Measurements from ENCODE around the gene KIFBP.
"Not testable (repeated sequence)": the region's sequence is repeated elsewhere in the genome, so short reads cannot be mapped to it uniquely, and the experiment has no call there.

The KIFBP gene

DNA sequence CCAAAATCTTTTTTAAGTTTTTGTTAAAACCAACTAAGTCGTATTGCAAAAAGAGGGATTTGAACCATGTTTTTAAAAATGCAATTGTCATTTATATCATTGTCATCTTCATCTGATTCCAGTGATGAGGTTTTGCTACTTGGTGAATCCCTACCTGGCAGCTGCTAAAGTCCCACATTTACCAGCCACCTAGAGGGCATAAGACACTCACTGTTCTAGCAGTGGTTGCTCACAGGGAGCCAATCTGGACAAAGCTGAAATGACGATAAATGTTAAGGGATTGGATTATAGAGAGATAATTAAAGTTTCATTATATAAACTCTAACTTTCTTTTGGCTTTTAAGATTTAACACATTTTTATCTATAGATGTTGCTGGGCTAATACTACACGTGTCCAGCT, 18.7 kb downstream of the KIFBP start:
- TF ChIP-seq POLR2A (IDR thresholded peaks at IDR 0.05; ENCODE audit: low read depth, low read length) (no peak), POLR2AphosphoS5 (IDR thresholded peaks at IDR 0.05; ENCODE audit: low read depth, low read length) (no peak), TAF1 (IDR thresholded peaks at IDR 0.05; ENCODE audit: borderline replicate concordance, low read depth, low read length) (no peak)
- no peak for DNase-seq (ENCODE audit: insufficient read length)
- no peak for FAIRE-seq

DNA sequence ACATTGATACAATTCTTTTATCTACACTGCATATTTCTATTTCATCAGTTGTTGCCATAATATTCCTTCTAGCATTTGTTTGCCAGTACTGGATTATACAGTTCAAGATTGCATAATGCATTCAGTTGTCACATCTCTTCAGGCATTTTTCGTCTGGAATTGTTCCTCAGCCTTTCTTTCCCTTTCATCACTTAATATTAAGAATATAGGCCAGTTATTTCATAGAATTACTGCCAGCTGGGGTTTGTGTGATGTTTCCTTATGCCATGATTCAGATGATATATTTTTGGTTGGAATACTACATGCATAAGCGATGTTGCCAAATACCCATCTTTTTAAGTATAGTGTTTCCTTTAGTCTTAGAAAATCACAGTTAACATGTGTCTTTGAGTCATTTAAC, 20.8 kb downstream of the KIFBP start:
- no peak for FAIRE-seq
- TF ChIP-seq TAF1 (IDR thresholded peaks at IDR 0.05; ENCODE audit: borderline replicate concordance, low read depth, low read length) (no peak), POLR2AphosphoS5 (IDR thresholded peaks at IDR 0.05; ENCODE audit: low read depth, low read length) (no peak), POLR2A (IDR thresholded peaks at IDR 0.05; ENCODE audit: low read depth, low read length) (no peak)
- DNase-seq (ENCODE audit: insufficient read length), result no peak

DNA sequence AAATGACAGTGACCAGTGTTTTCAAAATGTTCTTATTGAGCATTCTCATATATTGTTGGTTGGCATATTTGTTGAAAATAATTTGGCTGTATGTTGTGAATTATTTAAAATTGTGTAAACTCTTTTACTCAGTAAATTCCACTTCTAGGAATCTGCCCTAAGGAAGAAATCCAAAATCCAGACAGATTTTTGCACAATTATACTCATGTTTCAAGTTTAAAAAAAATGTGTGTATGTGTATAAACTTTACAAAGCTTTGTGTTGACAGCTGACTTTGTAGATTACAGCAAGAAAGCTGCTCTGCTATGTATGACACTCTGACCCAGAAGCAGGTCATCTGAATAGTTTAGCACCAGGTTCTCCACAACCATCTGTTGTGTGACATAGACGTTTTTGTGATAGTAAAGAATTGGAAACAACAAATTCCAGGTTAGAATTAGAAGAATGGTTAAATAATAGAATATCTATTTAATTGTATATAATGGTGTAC, 21.6 kb downstream of the KIFBP start:
- DNase-seq (ENCODE audit: insufficient read length) (no peak), FAIRE-seq (no peak)
- TF ChIP-seq POLR2A (IDR thresholded peaks at IDR 0.05; ENCODE audit: low read depth, low read length) (no peak), TAF1 (IDR thresholded peaks at IDR 0.05; ENCODE audit: borderline replicate concordance, low read depth, low read length) (no peak), POLR2AphosphoS5 (IDR thresholded peaks at IDR 0.05; ENCODE audit: low read depth, low read length) (no peak)

DNA sequence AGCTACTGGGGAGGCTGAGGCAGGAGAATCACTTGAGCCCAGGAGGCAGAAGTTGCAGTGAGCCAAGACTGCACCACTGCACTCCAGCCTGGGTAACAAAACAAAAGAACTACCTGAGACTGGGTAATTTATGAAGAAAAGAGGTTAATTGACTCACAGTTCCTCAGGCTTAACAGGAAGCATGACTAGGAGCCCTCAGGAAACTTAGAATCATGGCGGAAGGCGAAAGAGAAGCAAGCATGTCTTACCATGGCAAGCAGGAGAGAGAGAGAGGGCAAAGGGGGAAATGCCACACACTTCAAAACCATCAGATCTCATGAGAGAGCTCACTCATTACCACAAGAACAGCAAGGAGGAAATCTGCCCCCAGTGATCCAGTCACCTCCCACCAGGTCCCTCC, 24.2 kb downstream of the KIFBP start:
- DNase-seq (ENCODE audit: insufficient read length); FAIRE-seq: not testable (repeated sequence)

DNA sequence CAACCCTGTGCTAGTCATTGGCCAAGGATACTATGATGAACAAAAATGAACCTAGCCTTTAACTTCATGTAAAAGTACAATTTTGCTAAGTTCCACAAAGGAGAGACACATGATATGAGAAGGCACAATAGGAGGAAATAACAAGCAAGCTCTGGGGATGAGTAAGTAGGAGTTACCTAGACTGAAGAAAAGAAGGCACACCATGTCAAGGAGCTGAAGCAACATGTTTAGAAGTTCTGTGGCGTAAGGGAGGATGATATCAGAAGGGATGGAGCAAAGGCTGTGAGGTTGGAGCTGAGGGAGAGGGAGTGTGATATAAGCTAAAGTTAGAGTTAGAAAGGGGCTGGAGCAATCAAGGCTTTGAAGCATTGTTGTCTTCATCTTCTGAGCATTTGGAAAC, 25.6 kb downstream of the KIFBP start:
- FAIRE-seq (no peak), DNase-seq (ENCODE audit: insufficient read length) (no peak)
- no peak for TF ChIP-seq POLR2AphosphoS5 (IDR thresholded peaks at IDR 0.05; ENCODE audit: low read depth, low read length)
- TF ChIP-seq POLR2A (IDR thresholded peaks at IDR 0.05; ENCODE audit: low read depth, low read length), result no peak
- TF ChIP-seq TAF1 (IDR thresholded peaks at IDR 0.05; ENCODE audit: borderline replicate concordance, low read depth, low read length), result no peak

DNA sequence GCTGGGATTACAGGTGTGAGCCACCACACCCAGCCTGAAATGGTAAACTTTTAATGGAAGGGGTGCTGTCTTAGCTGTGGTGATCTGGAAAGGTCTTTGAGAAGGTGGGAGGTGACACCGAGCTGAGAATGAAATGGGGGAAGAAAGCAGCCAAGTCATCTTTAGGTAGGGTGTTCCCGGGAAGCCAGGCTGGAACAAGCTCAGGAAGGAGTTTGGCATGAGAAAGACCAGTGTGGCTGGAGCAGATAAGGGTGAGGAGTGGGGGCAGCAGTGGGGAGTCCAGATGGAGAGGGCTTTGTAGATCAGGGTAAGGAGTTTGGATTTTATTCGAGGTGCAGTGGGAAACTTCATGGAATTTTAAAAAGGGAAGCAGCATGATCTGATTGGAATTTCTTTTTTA, 30.0 kb downstream of the KIFBP start:
- DNase-seq (ENCODE audit: insufficient read length) (no peak), FAIRE-seq (no peak)
- no peak for TF ChIP-seq TAF1 (IDR thresholded peaks at IDR 0.05; ENCODE audit: borderline replicate concordance, low read depth, low read length)
- no peak for TF ChIP-seq POLR2AphosphoS5 (IDR thresholded peaks at IDR 0.05; ENCODE audit: low read depth, low read length)
- TF ChIP-seq POLR2A (IDR thresholded peaks at IDR 0.05; ENCODE audit: low read depth, low read length), result no peak

DNA sequence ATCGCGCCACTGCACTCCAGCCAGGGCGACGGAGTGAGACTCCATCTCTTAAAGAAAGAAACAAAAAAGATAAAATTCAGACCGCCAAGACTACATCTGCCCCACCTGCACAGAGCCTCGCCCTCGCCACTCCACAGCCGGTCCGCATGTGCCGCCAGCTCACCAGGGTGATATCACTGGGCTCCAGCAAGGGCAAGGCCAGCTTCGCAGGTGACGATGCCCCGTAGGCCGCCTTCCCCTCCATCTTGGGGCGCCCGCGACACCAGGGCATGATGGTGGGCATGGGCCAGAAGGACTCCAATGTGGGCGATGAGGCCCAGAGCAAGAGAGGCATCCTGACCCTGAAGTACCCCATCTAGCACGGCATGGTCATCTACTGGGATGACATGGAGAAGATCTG, 34.0 kb downstream of the KIFBP start:
- no peak for DNase-seq (ENCODE audit: insufficient read length)
- no peak for FAIRE-seq
- TF ChIP-seq POLR2A (IDR thresholded peaks at IDR 0.05; ENCODE audit: low read depth, low read length), result no peak
- no peak for TF ChIP-seq POLR2AphosphoS5 (IDR thresholded peaks at IDR 0.05; ENCODE audit: low read depth, low read length)
- TF ChIP-seq TAF1 (IDR thresholded peaks at IDR 0.05; ENCODE audit: borderline replicate concordance, low read depth, low read length), result no peak

DNA sequence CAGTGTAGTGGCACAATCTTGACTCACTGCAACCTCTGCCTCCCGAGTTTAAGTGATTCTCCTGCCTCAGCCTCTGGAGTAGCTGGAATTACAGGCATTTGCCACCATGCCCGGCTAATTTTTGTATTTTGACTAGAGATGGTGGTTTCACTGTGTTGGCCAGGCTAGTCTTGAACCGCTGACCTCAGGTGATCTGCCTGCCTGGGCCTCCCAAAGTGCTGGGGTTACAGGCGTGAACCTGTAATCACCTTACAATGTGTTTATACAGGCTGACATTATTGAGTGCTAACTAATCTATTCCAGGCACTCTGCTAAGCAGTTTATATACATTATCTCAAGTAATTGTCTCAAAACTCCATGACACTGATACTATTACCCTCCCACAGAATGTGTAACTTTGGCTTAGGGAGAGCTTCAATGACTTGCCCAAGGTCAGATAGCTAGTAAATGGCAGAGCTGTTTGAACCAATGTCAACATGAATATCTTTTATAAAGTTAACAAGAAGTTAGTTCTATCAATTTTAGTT, 36.8 kb downstream of the KIFBP start:
- DNase-seq (ENCODE audit: insufficient read length) (no peak), FAIRE-seq (no peak)
- TF ChIP-seq POLR2AphosphoS5 (IDR thresholded peaks at IDR 0.05; ENCODE audit: low read depth, low read length) (no peak), TAF1 (IDR thresholded peaks at IDR 0.05; ENCODE audit: borderline replicate concordance, low read depth, low read length) (no peak), POLR2A (IDR thresholded peaks at IDR 0.05; ENCODE audit: low read depth, low read length) (no peak)

DNA sequence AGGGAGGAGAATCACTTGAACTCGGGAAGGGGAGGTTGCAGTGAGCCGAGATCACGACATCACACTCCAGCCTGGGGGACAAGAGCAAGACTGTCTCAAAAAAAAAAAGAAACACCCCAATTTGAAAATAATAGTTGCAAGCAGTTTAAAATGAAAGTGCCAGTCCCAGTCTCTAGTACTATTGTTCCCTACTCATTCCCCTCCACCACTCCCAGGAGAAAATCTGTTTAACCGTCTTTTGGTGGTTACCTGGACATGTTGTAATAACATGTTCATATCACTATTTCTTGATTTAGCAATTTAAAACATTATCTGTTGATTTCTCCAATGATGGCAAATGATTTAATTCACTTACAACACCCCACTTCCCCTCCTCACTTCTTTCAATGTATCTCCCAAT, 44.7 kb downstream of the KIFBP start:
- FAIRE-seq, result no peak
- no peak for DNase-seq (ENCODE audit: insufficient read length)

DNA sequence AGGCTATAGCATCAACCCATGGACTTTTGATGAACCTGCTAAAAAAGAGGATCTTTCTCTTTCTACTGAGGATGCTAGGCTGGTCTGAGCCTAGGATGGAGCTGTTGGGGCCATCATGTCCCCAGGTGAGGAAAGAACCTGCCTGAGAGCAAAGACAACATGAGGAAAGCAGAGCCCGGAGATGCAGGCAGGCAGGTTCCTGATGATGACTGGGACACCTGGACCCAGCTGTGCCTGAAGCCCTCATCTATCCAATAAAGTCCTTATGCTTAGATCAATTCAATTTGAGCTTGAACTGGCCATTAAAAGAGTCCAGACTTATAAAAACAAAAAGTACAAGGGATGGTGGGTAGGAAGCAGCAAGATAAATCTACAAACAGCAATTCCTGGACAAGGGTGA, 48.9 kb downstream of the KIFBP start:
- no peak for TF ChIP-seq POLR2A (IDR thresholded peaks at IDR 0.05; ENCODE audit: low read depth, low read length)
- no peak for TF ChIP-seq POLR2AphosphoS5 (IDR thresholded peaks at IDR 0.05; ENCODE audit: low read depth, low read length)
- no peak for TF ChIP-seq TAF1 (IDR thresholded peaks at IDR 0.05; ENCODE audit: borderline replicate concordance, low read depth, low read length)
- no peak for FAIRE-seq

More for the DNA sequence above, 44.7 kb downstream of the KIFBP start:
- TF ChIP-seq TAF1 (IDR thresholded peaks at IDR 0.05; ENCODE audit: borderline replicate concordance, low read depth, low read length), result no peak
- no peak for TF ChIP-seq POLR2AphosphoS5 (IDR thresholded peaks at IDR 0.05; ENCODE audit: low read depth, low read length)
- TF ChIP-seq POLR2A (IDR thresholded peaks at IDR 0.05; ENCODE audit: low read depth, low read length), result no peak

DNA sequence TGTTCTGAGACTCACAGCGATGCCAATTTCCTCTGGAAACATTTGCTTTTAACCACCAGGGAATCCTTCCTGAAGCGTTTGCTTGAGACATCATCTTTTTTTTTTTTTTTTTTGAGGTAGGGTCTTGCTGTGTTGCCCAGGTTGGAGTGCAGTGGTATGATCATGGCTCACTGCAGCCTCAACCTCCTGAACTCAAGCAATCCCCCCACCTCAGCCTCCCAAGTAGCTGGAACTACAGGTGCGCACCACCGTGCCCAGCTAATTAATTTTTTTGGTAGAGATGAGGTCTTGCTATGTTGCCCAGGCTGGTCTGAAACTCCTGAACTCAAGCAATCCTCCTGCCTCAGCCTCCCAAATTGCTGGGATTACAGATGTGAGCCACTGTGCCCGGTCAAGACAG, 52.3 kb downstream of the KIFBP start:
- not testable (repeated sequence) for FAIRE-seq; DNase-seq (ENCODE audit: insufficient read length)

More for the DNA sequence above, 48.9 kb downstream of the KIFBP start:
- no peak for DNase-seq (ENCODE audit: insufficient read length)

DNA sequence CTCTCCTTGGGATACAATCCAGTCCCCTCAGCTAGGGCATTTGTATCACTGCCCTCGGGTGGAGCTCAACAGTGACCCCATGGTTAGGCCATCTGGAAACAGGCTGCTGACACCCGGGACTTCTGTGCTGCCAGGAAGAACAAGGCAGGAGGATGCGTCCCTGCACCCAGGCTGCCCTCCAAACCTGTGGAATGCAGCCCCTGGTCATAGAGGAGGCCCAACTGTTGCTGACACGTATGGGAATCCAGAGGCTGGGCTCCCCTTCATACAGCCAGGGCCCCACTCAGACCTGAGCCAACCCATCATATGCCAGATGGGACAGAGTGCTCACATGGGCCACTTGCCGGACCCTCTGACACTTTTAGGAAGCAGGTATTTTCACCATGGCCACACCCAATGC, 53.8 kb downstream of the KIFBP start:
- FAIRE-seq, result no peak
- TF ChIP-seq POLR2A (IDR thresholded peaks at IDR 0.05; ENCODE audit: low read depth, low read length) (no peak), TAF1 (IDR thresholded peaks at IDR 0.05; ENCODE audit: borderline replicate concordance, low read depth, low read length) (no peak), POLR2AphosphoS5 (IDR thresholded peaks at IDR 0.05; ENCODE audit: low read depth, low read length) (no peak)
- no peak for DNase-seq (ENCODE audit: insufficient read length)

DNA sequence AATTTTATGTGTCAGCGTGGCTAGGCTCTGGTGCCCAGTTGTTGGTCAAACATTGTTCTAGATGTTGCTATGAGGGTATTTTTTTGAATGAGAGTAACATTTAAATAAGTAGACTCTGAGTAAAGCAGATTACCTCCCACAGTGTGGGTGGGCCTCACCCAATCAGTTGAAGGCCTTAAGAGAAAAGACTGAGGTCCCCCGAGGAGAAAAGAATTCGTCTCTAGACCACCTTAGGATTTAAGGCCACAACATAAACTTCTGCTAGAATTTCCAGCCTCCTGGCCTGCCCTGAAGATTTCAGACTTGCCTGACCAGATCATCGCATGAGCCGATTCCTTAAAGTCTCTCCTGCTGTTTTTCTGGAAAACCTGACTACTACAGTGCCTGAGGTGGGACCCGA, 54.2 kb downstream of the KIFBP start:
- FAIRE-seq (no peak), DNase-seq (ENCODE audit: insufficient read length) (no peak)
- TF ChIP-seq TAF1 (IDR thresholded peaks at IDR 0.05; ENCODE audit: borderline replicate concordance, low read depth, low read length), result no peak
- no peak for TF ChIP-seq POLR2A (IDR thresholded peaks at IDR 0.05; ENCODE audit: low read depth, low read length)
- no peak for TF ChIP-seq POLR2AphosphoS5 (IDR thresholded peaks at IDR 0.05; ENCODE audit: low read depth, low read length)

All from GM12892 (cell line).